LHCN-M2 (cell line): ENCODE results near the gene PDE6B. TPM values are rescaled to one million over a fixed set of nuclear protein-coding genes. Genes with fewer than 3 reads are reported as not detected.
"Not testable (repeated sequence)": the region's sequence is repeated elsewhere in the genome, so short reads cannot be mapped to it uniquely, and the experiment has no call there.

Source experiments
- DNase-seq: peaks from one replicate; pipeline ENCODE4 v3.0.0-alpha.2; 2012; ENCODE audit warnings: low read depth
- polyA plus RNA-seq: library from polyadenylated mRNA; unstranded; fragments of >200 nt; gene quantifications from one replicate; pipeline ENCODE4 v1.2.1, GENCODE V29; 2012; ENCODE audit warnings: missing spikeins
- total RNA-seq: library from RNA; depleted of rRNA; stranded (reverse); fragments of >200 nt; gene quantifications from 2 replicates; pipeline ENCODE4 v1.2.3, GENCODE V29; 2014; rRNA removed

Gene PDE6B
- 0.06 and 0.29 TPM in 2 replicates for total RNA-seq
- polyA plus RNA-seq: 0.19 TPM

GRCh38 chr4:624705-625590, at the start of gene PDE6B:
Gene PDE6B, plus strand, starts transcription at chr4:625573. Its CDS starts 54 bp downstream, at chr4:625627.
- no peak for DNase-seq

DNA sequence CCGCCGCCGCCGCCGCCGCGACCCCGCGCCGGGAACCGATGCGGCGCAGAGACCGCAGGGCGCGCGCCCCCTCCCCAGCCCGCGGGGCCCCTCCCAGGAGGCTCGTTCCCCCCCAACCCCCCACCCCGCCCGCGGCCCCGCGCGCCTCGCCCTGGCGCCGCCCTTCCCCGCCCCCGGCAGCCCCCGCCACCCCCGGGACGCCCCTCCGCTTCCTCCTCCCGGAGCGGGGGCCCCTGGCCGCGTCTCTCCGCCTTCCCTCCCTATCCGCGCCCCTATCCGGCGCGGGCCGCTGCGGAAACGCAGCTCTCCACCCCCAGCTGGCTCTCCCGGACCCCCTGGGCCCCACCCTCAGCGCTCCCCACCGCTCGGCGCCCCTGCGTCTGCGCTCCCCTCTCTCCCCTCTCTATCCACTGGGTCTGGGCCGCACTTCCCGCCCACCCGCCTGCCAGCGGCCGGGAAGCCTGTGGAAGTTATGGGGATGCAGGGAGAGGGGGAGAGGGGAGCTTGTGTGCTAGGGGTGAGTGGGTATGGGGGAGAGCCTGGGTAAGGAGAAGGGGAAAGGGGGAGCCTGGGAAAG, 49.0 kb upstream of the PDE6B start, which contains the start of gene TMEM271:
TMEM271 (minus strand) TSS at position 51 of the 577 bp plus-strand sequence. CDS start 233 bp downstream, outside the sequence.
- no peak for DNase-seq

DNA sequence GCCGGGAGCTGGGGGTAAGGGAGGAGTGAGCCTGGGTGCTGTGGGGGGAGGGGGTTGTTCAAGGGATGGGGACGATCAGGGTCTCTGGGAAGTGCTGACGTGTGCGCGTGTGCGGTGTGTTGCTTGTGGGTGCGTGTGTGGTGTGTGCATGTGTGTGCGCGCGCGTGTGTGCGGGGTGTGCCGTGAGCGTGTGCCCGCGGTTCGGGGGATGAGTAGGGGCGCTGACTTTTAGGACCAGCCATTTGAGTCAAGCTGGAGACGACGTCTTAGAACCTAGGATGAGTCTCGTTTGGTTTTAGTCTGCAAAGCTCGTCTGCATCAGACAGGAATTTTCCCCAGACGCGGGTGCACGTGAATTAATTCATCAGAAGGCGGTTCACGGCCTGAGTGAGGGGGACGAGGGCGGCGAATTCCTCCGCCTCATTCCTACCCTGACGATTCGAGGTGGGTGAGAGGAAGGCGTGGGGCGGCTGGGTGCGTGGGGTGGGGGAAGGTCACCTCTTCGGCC, 48.3 kb upstream of the PDE6B start:
- DNase-seq: no peak

DNA sequence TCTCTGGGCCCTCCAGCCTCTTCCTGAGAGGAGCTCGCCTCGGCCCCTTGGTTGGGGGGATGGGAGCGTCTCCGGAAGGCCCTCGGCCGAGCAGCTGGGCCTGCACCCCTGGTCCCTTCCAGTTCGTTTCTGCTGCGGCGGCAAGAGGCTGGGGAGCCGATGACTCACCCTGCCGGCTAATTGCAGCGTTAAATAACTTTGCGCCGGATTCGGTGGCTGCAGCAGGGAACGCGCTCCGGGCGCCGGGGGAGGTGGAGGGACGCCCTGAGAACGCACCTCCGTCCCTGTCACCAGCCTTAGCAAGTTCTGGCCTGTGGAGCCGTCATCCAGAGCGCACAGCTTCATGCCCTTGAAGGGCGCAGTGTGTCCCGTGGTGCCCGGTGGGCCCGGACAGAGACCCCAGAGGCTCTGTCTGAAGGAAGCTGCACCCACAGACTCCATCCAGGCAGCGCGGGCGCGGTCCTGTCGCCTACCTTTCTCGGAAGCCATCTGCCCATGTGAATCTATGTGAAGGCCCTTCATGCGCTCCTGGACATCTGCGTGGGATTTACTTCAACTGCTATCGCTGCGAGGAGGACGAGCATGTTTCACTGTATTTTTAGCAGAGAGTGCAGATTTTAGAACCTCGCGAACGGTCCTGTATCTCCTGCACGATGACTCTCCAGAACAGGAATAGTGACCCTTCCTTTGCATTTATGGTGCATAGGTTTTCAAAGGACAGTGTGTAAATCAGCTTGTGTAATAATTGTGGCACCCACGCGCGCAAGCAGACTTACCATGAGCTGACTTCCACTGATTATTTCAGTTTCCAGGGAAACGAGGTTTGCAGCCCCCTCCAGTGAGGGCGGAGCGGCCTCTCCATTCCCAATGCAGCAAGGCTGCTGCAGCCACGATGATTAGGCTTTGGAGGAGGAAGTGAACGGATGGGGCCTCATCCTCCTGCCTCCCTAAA, 47.6 kb upstream of the PDE6B start:
- peak; percentile 43 for DNase-seq

- no peak for DNase-seq
These were observed 46.6 kb upstream of the PDE6B start for GRCh38 chr4:578451-579443.

DNA sequence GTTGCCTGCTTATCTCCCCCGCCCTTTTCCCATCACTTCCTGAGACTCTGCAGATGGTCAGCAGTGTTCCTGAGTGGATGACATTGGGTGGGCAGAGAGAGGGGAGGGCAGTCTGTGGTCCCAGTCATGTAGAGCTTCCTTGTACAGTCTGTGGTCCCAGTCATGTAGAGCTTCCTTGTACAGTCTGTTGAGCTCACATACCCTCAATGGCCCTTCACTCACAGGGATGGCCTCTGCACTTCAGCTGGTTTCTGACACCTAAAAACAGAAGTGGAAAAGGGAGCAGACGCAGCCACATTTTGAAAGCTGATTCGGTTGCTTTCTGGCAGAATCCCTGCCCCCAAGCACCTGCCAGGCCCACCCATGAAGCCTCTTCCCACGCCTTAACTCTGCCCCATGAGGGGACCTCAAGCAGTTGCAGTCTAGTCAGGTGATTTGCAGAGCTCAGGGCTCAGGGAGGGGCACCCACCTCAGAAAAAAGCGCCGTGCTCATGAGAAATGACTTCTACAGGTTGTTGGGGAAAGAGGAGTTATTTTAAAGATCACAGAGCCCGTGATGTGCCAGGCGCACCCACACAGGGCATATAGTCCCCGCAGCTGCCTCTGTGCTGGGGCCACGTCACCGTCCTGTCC, 45.7 kb upstream of the PDE6B start:
- DNase-seq: no peak

GRCh38 chr4:581181-581580, 44.2 kb upstream of the PDE6B start:
- DNase-seq: no peak

DNA sequence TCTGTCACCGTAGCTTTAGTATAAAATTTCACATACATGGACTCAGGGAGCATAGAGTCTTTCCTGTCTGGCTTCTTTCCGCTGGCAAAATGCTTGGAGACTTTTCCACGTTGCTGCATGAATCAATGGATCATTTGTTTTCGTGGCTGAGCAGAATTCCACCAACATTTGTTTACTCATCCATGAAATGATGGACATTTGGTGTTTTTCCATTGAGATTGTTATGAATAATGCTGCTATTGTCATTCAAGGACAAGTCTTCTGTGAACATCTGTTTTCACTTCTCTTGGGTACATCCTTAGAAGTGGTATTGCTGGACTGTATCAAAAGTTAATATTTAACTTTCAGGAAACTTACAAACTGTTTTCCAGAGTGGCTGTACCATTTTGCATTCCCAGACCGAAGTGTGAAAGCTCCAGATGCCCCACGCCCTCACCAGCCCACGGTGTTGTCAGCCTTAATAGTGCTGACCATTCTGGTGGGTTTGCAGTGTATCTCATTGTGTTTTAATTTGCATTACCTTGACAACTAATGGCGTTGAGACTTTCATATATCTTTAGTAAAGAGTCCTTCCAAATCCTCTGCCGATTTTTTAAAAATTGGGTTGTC, 43.5 kb upstream of the PDE6B start:
- no peak for DNase-seq

- no peak for DNase-seq
These were observed 41.6 kb upstream of the PDE6B start for GRCh38 chr4:583820-584219.

DNA sequence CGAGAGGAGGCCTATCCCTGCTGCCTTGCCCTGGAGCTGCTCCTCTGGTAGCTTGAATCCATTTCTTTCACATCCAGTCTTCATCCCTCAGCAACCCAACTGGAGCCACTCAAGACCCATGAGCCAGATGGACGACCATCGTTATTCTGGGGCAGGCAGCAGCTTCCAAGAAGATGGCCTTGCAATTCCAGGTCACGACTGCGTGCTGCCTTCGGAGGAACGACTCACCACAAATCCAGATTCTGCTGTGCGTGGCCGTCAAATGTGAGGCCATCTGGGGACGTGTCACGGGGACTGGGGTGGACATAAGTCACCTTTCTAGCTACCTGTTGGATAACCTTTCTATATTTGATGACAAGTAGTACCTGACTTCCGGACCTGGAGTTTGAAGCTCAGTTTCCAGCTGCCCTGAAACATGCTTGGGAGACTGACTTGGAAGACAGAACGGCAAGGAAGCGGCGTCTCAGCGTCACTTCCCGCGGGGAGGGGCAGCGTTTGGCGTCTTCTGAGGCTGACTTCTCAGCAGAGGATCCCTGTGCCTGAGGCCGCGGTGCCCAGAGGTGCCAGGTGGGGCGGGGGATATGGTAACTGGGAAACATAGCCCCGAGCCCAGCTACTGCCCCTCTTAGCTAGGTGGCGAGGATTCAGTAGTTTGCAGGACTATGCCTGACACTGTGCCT, 37.6 kb upstream of the PDE6B start:
- DNase-seq: no peak

DNA sequence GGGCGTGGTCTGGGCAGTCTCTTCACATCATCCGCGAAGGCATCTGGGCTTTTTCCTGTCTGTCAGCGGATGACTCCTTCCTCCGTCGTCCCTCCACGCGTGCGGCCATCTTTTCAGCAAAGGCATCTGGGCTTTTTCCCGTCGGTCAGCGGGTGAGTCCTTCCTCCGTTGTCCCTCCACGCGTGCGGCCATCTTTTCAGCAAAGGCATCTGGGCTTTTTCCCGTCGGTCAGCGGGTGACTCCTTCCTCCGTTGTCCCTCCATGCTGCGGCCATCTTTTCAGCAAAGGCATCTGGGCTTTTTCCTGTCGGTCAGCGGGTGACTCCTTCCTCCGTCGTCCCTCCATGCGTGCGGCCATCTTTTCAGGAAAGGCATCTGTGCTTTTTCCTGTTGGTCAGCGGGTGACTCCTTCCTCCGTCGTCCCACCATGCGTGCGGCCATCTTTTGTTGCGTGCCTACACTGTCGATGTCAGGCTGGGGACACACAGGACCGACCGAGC, 37.0 kb upstream of the PDE6B start:
- no peak for DNase-seq

DNA sequence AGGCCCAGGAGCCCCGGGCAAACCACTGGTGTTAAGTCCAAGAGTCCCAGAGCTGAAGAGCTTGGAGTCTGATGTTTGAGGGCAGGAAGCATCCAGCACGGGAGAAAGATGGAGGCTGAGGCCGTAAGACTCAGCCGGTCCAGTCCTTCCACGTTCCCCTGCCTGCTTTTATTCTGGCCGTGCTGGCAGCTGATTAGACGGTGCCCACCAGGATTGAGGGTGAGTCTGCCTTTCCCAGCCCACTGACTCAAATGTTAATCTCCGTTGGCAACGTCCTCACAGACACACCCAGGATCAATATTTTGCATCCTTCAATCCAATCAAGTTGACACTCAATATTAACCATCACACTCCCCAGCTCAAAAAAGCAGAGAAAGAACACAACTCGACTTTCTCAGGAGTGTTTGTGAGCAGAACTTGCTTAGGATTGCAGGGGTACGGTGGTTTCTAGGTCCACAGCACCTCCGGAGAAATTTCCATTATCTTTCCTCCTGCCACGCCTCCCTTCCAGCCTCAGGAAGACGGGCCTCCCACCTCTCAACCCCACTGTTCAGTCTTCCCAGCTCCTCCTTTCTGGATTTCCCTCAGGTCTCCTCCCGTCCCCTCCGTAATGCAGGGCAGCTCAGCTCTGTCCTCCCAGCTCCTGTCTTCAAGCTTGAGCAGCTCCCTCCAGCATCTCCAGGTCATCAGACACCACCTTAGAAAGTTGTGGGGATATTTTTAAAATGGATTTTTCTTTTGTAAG, 36.0 kb upstream of the PDE6B start:
- no peak for DNase-seq

DNA sequence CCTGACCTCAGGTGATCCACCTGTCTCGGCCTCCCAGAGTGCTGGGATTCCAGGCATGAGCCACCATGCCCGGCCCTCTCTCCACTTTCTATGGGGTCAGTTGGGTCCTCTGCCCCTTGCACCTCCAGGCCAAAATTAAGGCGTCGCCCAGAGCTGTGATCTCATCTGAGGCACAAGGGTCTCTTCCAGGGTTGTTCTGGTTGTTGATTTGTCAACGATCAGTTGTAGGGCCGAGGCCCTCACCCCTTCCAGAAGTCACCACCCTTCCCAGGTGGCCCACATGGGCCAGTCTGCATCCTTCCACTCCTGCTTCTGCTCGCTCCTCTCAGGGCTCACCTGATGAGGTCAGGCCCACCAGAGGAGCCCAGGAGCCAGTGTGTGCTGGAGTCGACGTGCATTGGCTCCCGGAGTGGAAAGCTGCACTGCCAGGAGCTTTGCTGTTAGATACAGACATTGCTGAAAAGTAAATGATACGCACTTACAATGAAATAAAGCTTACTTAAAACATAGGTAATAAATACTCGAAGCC, 35.0 kb upstream of the PDE6B start:
- DNase-seq: no peak

- DNase-seq: not testable (repeated sequence)
These were observed 33.2 kb upstream of the PDE6B start for GRCh38 chr4:592178-592577.

DNA sequence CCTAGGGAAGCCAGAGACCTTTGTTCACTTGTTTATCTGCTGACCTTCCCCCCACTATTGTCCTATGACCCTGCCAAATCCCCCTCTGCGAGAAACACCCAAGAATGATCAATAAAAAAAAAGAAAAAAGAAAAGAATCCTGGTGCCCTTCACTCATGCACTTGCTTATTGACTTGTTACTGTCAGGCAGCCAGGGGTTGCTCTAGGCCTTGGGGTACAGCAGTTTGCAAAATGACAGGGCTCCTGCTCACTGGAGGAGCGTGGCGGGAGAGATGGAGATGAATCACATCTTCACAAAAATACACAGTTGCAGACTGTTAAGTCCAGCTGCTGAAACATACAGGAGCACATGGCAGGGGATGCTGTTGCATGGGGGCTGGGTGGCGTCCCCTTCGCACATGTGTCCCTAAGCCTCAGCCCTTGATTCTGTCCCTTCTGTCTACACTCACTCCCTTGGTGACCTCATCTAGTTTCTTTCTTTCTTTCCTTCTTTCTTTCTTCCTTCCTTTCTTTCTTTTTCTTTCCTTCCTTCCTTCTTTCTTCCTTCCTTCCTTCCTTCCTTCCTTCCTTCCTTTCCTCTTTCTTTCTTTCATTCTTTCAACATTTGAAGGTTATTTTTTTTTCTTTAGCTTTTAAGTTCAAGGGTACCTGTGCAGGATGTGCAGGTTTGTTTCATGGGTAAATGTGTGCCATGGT, 32.4 kb upstream of the PDE6B start:
- peak; percentile 17 for DNase-seq

- no peak for DNase-seq
These were observed 26.4 kb upstream of the PDE6B start for GRCh38 chr4:598925-599324.

GRCh38 chr4:600166-600565, 25.2 kb upstream of the PDE6B start:
- DNase-seq: no peak
